Measurements from ENCODE around the gene UACA.

The UACA gene

DNA sequence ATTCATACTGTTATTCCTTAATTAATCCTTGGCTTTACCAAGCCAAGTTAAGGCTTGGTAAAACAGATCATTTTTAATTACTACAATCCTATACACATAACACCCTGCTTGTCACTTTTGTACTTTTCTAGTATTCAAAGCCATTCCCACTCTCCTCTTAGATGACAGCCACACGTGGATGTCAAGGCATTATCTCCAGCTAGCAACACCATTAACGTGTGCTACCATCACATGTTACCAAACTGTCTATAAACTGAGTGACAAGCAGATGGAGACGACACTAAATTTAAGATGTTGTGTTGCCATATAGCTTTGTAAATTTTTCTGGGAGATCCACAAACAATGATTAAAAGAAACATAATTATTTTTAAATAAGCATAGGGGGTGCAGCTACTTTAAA, 103.7 kb downstream of the UACA start:
- DNase-seq = no peak

DNA sequence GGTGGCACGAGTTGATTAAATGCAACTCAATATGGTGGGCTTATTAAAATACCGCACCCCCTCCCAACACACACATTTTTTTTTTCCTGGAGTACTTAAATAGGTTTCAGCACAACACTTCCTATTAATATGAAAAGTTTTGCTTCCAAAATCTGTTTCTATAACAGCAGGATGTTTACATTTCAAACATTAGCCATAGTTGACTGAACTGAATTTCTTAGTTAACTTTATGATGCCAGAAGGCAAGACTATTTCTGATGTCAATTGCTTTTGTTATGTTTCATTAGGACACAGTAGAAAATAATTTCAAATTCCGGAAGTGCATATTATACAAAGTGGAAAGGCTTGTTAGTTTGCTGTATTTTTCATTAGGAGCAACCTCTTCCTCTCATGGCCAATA, 104.7 kb downstream of the UACA start:
- no peak for DNase-seq

DNA sequence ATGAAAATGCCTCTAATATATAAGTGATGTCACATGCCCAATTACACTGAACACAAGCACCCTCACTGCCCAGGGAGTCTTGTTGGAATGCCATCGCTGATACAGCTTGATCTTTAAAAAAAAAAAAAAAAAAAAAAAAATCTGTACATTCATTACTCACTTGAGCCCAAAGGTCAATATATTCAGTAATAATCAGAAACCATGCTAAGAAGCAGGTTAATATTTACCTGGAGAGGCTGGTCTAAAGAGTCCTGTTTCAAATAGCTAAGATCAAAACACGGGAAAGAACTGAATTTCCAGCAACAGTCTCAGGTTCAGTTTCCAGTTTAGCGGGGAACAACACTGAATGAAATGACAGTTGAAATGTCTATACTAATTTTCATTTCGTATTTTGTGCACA, 109.9 kb downstream of the UACA start:
- no peak for DNase-seq

DNA sequence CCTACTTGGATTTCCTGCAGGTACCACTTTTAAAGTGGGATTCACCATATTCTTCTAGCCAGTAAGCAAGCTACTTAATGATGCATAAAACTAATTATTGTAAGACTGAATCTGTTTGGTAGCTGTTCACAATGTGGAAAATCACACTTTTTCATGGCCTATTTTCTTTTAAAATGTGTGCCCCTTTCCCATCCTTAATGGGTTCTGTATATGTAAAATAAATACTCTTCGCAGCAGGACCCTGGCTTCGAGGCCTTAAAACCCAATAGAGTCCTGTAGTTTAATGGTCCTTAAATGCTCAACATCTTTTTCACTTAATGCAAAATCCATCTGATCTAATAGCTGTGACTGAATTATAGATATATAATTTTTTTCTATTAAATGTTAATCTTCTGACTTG, 111.0 kb downstream of the UACA start:
- DNase-seq = no peak

DNA sequence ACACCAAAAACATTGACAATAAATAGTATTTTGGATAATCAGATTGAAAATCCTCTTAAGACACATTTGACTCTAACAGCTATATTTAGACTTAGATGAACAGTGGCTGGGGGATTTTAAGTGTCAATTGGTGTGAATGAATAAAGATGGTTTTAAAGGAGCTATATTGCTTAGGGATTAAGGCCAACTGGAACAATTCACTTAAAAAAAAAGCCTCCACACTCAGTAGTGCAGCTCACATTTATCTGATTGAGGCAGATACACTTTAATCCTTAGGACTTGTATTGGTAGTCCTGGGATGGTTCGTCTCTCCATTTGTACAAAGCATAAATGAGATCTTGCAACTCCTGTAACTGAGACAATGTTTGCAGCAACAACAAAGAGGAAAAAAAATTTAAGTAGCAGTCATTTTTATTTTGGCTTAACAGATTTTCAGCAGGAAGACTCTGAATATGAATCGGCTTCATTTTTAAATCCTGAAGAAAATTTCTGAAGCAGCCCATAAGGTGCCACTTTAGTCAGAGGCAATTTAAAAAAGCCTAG, 112.0 kb downstream of the UACA start:
- no peak for DNase-seq

DNA sequence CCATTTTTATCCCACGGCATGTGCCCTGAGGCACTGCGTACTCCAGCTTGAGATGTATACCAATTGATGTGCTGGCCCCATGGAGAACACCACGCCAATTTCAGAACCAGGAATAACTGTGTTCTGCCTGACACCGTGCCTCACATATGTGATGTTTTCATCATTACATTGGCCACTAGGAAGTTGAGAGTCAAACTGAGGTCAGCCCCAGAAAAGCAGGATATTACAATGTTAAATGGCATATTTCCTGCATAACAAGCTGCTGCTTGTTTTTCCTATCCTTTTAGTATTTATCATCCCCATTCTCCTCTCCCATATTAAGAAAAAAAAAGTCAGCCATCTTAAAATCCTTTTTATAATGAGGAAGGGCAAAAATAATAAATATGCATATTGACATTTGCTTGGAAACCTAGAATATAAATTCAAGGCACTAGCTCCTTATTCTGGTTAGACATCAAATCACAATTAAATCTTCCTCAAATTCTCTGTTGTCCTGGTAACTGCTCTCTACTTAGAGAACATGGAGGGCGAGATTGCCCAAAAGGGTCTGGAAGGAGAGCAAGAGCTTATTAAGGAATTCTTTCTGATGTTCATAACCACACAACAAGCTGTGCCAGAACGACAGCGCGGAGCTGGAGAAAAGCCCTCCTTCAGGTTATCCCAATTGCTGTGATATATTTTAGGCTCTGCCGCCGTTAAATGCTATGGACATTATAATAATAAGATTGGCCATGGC, 112.6 kb downstream of the UACA start:
- DNase-seq = no peak

DNA sequence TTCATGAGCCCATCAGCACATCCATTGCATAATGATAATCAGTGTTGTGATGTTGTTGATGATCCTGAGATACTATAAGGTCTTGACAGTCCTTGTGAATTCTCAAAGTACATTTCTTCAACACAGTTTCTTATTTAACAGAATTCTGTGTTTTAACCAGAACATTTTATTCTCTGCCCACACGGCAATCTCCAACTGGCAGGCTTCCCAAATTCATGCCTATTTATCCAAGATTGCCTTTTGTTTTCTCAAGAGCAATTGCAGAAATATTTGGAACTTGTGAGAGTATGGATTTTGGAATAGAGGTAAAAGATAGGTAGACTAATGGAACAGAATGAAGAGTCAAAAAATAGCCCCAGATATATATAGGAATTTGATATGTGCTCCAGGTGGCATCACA, 116.0 kb downstream of the UACA start:
- no peak for DNase-seq

DNA sequence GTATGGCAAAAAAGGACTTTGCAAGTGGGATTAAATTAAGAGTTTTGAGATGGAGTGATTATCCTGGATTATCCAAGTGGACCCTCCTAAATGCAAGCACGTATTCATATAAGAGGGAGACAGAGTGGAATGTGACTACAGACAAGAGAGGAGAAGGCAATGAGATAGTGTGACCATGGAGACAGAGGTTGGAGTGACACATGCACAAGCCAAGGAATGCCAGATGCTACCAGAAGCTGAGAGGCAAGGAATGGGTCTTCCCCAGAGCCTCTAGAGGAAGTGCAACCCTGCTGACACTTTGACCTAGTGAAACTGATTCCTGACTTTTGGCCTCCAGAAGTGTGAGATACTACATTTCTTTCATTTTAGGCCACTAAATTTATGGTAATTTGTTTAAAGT, 117.2 kb downstream of the UACA start:
- no peak for DNase-seq

DNA sequence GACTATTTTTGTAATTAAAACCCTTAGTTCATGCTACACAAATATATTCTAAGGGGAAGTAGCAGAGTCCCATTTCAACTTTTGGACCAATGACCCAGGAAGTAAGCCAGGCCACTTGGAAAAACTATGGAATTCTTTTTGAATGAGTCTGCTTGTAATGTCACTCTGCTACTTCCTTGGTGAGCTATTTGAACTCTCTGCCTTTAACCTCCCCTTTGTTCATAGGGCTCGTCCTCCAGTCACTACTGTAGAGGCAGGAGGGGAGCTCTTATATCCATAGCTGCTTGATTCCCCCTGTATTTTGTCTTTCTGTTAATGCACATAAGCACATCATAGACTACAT, 119.6 kb downstream of the UACA start:
- DNase-seq = no peak

DNA sequence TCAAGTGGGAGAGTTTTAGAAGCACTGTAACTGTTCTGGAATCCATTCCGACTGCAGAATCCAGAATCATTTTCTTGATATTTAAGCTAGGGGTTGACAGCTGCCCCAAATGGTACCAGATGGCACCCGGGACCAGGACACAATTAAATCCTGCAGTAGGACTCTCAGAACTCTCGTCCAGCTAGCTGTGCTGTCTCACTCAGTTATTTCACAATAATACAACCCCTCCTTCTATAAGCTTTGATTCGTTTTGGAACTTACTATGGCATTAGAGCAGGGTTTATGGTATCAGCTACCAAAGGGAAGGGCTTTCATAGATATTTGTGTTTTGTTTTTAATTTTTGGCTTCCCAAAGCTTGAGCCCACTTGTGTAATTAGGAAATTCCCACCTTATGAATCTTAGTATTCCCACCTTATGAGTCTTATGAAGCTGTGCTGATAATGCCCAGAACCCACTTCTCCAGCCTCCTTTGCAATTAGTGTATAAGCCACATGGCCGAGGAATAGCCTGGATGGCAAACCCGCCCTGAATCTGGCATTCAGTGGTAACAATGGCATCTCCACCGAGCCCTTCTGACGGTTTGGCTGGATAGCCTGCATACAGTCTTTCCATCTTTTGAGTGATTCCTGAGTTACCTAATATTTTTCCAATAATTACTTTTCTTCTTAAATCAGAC, 120.1 kb downstream of the UACA start:
- DNase-seq = no peak

DNA sequence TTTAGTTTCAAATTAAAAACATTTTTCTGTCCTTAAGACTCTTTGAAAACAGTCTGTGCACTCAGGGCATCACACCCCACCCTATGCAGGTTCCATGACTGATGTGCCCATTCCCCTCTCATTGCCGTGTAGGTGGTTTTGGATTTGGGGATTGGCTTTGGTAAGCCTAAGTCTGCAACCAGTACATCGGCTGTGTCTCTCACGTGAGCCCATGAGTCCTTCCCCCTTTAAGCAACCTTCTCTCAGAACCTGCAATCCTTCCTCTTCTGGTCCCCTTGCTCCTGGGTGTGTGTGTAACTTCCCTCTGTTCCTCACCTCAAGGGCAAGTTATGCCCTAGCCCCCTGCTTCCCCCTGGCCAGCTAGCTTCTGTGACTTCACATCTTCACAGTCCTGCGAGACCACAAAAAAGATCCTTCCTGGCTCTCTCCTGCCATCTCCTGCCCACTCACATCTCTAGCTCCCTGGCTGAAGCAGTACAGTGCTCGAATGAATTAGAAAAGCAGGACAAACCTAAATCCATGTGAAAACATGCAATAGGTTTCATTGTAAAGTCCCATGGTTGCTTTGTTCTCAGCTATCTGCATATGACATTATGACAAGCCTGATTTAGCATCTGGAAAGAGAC, 126.7 kb downstream of the UACA start:
- DNase-seq = no peak

DNA sequence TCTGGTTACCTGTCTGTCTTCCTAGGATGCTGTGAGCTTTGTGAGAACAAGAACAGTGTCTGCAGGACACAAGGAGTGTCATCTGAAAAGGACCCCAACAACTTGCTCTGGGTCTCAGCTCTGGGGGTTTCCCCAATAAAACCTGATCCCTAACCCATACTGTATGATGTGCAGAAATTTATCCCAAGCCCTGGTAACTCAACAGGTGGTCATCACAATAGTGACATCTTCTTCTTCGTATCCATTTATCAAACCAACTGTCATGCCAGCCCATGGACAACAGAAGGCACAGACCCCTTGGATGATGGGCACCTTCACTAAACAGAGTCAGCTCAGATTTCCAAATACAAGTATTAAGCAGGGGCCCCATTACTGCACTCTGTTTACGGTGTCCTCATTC, 127.5 kb downstream of the UACA start:
- DNase-seq = no peak

DNA sequence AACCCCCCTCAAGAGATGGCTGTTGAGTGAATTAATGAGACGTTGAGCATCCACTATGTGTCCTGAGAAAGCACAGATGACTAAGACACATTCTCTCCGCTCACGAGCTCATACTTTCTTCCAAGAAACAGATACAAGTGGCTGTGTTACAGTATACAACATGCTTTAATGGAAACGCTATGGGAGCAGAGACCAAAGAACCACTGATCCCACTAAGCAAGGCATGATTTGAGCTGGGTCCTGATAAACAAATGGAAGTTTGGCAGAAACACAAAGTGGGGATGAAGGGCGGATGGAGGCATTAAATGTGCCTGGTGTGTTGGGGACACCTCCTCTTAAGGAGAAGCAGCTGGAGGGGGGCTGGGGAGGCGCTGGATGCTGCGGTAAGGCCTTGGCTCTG, 129.4 kb downstream of the UACA start:
- no peak for DNase-seq

DNA sequence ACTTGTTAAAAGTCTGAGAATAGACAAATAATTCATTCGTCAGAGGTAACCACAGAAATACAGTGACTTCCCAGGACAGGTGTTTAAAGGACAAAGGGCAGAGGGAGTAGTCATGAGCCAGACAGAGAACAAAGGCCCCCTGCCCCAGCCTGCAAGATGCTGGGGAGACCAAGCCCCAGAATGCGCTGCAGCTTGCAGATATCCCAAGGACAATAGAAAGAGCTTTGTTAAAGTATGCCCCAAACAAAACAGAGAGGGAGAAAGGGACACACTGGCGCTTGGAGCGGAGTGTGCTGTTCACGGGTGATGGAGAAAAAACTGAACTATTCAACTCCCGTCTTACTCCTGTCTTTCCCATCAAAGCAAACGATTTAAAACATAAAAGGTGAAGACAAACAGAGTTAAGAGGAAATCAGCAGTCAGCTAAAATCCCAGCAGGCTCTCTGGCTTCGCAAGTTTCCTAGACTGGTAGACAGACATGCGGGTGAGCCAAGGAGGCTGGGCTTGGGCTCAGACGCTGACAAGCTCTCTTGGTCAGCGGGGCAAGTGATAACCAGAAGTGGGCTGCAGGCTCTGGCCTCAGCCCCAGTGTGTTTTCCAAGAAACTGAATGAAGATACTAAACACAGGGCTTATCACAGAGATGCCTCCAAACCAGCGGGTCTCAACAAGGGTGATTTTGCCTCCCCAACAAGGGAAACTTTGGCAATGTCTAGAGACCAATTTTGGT, 130.1 kb downstream of the UACA start:
- DNase-seq = peak; percentile 31

DNA sequence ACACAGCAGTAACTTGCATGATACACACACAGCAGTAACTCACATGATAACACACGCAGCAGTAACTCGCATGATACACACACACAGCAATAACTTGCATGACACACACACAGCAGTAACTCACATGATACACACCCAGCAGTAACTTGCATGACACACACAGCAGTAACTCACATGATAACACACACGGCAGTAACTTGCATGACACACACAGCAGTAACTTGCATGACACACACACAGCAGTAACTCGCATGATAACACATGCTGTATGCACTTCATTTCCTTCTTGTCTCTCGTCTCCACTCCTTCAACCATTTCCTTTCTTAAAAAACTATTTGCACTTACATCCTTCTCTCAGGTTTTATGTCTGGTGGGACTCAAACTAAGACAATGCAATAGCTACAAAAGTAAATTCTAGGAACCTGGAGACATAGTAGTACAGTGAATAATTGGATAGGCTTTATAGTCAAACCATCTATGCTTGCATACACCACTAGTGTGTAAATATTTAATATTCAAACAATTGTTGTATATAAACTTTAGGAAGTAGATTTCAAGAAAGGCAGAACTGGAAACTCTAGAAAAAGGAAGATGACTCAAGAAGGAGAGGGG, 130.8 kb downstream of the UACA start:
- DNase-seq = no peak

DNA sequence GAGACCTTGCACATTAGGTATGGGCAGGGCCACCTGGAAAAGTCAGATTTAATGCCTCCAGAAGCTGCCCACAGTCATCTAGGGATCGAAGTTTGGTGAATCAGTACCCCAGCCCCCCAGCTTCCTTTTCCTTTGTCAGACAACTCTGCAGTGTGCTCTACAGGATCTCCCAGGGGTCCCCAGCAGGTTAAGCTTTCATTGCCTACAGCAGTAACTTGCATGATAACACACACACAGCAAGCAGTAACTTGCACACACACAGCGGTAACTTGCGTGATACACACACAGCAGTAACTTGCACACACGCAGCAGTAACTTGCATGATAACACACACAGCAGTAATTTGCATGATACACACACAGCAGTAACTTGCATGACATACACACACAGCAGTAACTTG, 131.3 kb downstream of the UACA start:
- no peak for DNase-seq

DNA sequence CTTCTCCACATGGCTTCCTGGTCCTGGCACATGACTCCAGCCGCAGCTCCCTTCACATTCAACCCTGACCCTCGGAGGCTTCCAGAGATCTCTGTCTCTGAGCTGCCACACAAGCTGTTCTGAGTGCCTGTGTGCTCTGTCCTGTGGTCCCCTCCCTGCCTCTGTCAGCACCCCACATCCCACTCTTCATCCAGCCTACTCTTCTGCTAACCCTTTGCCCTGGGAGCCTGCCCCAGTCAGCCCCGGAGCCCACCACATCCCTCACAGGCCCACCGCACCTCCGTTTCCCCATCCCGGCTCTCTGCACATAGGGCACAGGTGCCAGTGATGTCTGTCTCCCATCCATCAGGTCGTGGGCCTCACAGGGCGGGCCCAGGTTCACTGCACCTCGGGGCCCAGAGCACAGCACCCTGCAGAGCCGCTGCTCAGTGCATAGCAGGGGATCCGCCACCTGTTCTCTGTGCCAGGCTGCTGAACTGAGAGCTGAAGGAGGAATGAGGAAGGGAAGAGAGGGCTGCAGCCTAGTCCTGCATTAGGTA, 133.6 kb downstream of the UACA start:
- DNase-seq = peak; percentile 12

DNA sequence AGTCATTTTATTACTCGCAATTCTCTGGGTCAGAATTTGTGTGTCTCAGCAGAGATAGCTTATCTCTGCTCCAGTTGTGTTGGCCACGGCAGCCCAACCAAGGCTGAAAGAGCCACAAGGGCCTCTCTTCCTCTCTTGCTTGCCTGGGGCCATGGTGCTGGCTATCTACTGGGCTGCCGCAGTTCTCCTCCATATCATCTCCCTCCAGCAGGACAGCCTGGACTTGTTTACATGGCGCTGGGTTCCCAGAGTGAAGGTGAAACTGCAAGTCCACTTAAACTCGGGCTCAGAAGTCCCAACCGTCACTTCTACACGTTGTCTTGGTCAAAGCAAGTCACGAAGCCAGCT, 134.8 kb downstream of the UACA start:
- DNase-seq = no peak

DNA sequence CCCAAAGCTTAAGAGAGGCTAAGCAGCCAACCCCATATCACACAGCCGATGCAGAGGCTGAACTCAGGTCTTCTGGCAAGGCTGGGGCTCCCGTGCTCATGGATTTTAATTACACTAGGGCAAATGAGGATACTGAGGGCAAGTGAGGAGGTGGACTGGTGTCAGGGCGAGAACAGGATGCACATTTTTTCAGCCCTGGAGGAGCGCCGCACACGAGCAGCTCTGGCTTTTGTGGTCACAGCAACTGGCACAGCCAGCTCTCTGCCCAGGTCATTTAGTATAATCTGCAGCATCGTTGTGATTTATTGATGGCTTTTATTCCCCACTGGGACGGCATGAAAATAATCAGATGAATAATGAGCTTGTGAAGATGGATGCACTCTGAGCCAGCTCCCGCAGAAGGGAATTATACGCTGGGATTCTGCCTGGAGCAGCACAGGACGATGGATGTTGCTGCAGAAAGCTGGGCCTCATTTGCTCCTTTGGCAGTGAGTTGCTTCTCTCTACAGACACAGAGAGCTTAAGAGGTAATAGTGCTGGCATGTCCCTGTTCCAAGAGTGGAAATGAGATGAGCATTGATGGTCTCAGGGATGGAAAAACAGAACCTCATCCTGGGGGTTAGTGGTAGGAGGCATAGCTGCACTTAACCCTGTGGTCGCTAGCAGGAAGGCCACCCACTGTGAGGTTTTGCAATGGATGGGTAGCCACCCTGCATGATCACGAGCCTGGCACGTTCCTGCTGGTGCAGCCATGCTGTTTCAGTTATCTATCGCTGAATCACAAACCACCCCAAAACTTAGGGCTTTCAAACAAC, 135.4 kb downstream of the UACA start:
- DNase-seq = no peak

DNA sequence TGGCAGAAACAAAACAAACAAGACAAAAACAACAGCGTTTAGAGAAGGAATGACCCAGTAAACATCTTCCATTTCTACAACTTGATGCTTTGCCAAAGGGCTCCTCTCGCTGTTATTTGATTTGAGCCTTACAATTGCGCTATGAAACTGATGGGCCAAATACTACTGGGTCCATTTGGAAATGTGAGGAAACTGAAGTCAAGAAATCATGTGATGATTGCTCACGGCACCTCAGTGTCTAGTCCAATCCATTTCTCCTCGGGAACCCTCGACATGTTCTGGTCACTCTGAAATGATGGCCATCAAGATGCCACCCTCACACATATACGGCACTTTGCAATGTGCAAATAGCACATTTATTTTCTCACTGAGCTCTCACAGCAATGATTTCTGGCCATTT, 136.0 kb downstream of the UACA start:
- DNase-seq = no peak

DNA sequence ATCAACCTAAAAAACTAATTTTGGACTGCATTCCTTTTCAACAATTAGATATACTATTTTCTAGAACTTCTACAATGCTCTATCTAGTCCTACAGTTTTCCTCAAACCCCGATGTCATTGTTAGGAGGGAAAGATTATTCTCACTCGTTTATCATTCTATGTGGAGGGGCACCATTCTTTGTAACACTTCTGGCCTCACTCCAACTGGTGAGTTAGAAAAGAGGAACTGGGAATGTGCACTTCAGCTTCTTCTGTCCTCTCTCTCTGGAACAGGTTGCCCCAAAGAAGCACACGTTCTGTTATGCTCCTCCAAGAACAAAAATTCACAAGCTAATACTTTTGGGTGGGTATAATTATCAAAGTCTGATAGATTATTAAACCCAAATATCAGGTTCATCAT, 137.9 kb downstream of the UACA start:
- no peak for DNase-seq

DNA sequence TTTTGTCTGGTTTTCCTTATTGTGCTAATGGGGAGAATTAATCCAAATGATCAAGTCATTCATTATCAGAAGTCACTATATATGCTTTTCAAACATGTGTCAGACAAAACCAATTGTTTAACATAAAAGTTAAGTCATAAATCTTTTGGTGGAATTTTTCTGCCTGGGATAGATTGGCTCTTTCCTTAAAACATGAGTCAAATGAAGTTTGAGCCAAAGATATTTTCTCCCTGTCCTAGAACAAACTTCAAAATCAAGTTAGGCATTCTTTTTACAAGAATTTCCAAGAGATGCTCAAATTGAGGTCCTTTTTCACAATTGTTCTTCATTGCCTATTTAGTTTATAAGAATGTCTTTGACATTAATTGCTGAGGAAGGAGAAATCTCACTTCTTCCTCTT, 138.3 kb downstream of the UACA start:
- no peak for DNase-seq
